ENCODE measurements around the gene TRIM7. TPM values are rescaled to one million over a fixed set of nuclear protein-coding genes. Genes with fewer than 3 reads are reported as not detected.
A peak's percentile ranks its signal among the peaks of the same experiment; 100 is the strongest.

TRIM7 gene
- total RNA-seq, 2 experiments from 2014 or later: 1.1 to 3.0 TPM

- Mint-ChIP-seq H3K36me3 (ENCODE audit: low read depth) (peaks cover 55% of the 10 kb centered on the region), H3K9me3 (no peaks in the 10 kb centered on the region), H3K27ac (peak overlapping the region; percentile 31), H3K4me1 (ENCODE audit: low read depth) (peaks cover 28% of the 10 kb centered on the region), H3K4me3 (no peak overlapping the region), H3K27me3 (no peaks in the 10 kb centered on the region)
- ChIA-PET POLR2A (interaction anchor here (2.6 to 35.9 kb wide), 3 partner anchors 0 to 25 kb away, joined by 14 to 746 read pairs (median 746); partner anchors contain the start of genes RACK1, TRIM41 and TRIM52), CTCF (no interaction called here)
- no peak for DNase-seq
- TF ChIP-seq CTCF (IDR thresholded peaks at IDR 0.05): no peak
- intact Hi-C loops (cut with micrococcal nuclease): no loop called here
- ATAC-seq: no peak
Observed at GRCh38 chr5:181233088-181233800, 28.2 kb upstream of the TRIM7 start.

GRCh38 chr5:181232593-181232992 is 27.6 kb upstream of the TRIM7 start:
- H3K9me3 Mint-ChIP-seq: no peaks in the 10 kb centered on the region
- POLR2A ChIA-PET: interaction anchor here (23.2 to 35.9 kb wide), 2 partner anchors 0 to 16 kb away, joined by 746 read pairs; partner anchors contain the start of genes RACK1, TRIM41 and TRIM52
- no peak for ATAC-seq

GRCh38 chr5:181231432-181231831 is 26.4 kb upstream of the TRIM7 start:
- ATAC-seq: no peak
- intact Hi-C loops (cut with micrococcal nuclease): no loop called here
- DNase-seq: no peak
- Mint-ChIP-seq H3K27me3 (no peaks in the 10 kb centered on the region), H3K36me3 (ENCODE audit: low read depth) (peaks cover 39% of the 10 kb centered on the region), H3K9me3 (no peaks in the 10 kb centered on the region), H3K4me1 (ENCODE audit: low read depth) (peaks cover 16% of the 10 kb centered on the region), H3K27ac (peak overlapping the region; percentile 57), H3K4me3 (no peak overlapping the region)
- POLR2A ChIA-PET: interaction anchor here (23.2 to 35.9 kb wide), 2 partner anchors 2 to 18 kb away, joined by 746 read pairs; partner anchors contain the start of genes RACK1, TRIM41 and TRIM52
- CTCF ChIA-PET: no interaction called here
- no peak for TF ChIP-seq CTCF (IDR thresholded peaks at IDR 0.05)

More at GRCh38 chr5:181232593-181232992, 27.6 kb upstream of the TRIM7 start:
- no peak for DNase-seq
- H3K27ac Mint-ChIP-seq: no peak overlapping the region
- TF ChIP-seq CTCF (IDR thresholded peaks at IDR 0.05): no peak
- CTCF ChIA-PET: no interaction called here
- peaks cover 22% of the 10 kb centered on the region for H3K4me1 Mint-ChIP-seq (ENCODE audit: low read depth)
- H3K4me3 Mint-ChIP-seq: no peak overlapping the region
- intact Hi-C loops (cut with micrococcal nuclease): no loop called here
- peaks cover 49% of the 10 kb centered on the region for H3K36me3 Mint-ChIP-seq (ENCODE audit: low read depth)
- no peaks in the 10 kb centered on the region for H3K27me3 Mint-ChIP-seq

- ChIA-PET POLR2A (interaction anchor here (23.2 kb wide), 1 partner anchor 18 kb away, joined by 746 read pairs; the partner anchor contains the start of genes RACK1 and TRIM52), CTCF (no interaction called here)
- no peak for DNase-seq
- no peak for TF ChIP-seq CTCF (IDR thresholded peaks at IDR 0.05)
- H3K9me3 Mint-ChIP-seq: no peaks in the 10 kb centered on the region
- H3K36me3 Mint-ChIP-seq (ENCODE audit: low read depth): peaks cover 33% of the 10 kb centered on the region
- no peak for ATAC-seq
- H3K27ac Mint-ChIP-seq: peak overlapping the region; percentile 61
- H3K4me1 Mint-ChIP-seq (ENCODE audit: low read depth): peaks cover 21% of the 10 kb centered on the region
- no peaks in the 10 kb centered on the region for H3K27me3 Mint-ChIP-seq
- intact Hi-C loops (cut with micrococcal nuclease): no loop called here
- no peak overlapping the region for H3K4me3 Mint-ChIP-seq
Observed at GRCh38 chr5:181230551-181230950, 25.6 kb upstream of the TRIM7 start.

GRCh38 chr5:181229996-181230395 is 25.0 kb upstream of the TRIM7 start:
- intact Hi-C loops (cut with micrococcal nuclease): no loop called here
- ATAC-seq (no peak), DNase-seq (no peak)
- H3K27ac Mint-ChIP-seq: peak overlapping the region; percentile 85
- H3K4me1 Mint-ChIP-seq (ENCODE audit: low read depth): peaks cover 26% of the 10 kb centered on the region
- no peaks in the 10 kb centered on the region for H3K9me3 Mint-ChIP-seq
- ChIA-PET CTCF (interaction anchor here (1.4 kb wide), 1 partner anchor 23 kb away, joined by 5 read pairs; no protein-coding TSS in a partner anchor), POLR2A (interaction anchor here (1.0 to 23.2 kb wide), 2 partner anchors 19 to 40 kb away, joined by 3 to 746 read pairs; partner anchors contain the start of genes RACK1 and TRIM52)
- H3K27me3 Mint-ChIP-seq: no peaks in the 10 kb centered on the region
- peaks cover 30% of the 10 kb centered on the region for H3K36me3 Mint-ChIP-seq (ENCODE audit: low read depth)
- TF ChIP-seq CTCF (IDR thresholded peaks at IDR 0.05): no peak
- no peak overlapping the region for H3K4me3 Mint-ChIP-seq

Measured in activated CD8-positive, alpha-beta T cell treated with anti-CD3 and anti-CD28 coated beads for 36 hours (primary cell).